ENCODE data around the gene CCDC47.

DNA sequence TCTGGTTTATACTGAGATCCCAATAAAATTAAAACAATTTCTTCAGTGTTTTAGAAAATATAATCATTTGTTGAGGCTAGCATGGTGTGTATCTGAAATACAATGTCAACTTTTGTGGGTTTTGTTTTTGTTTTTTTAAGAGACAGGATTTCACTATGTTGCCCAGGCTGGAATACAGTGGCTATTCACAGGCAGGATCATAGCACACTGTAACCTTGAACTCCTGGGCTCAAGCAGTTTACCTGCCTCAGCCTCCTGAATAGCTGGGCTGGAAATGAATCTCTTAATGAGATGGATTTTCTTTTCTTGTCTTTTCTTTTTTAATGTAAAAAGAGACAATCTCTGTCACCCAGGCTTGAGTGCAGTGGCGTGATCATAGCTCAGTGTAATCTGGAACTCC, 12.7 kb upstream of the CCDC47 start:
- TF ChIP-seq, protein P1, sequence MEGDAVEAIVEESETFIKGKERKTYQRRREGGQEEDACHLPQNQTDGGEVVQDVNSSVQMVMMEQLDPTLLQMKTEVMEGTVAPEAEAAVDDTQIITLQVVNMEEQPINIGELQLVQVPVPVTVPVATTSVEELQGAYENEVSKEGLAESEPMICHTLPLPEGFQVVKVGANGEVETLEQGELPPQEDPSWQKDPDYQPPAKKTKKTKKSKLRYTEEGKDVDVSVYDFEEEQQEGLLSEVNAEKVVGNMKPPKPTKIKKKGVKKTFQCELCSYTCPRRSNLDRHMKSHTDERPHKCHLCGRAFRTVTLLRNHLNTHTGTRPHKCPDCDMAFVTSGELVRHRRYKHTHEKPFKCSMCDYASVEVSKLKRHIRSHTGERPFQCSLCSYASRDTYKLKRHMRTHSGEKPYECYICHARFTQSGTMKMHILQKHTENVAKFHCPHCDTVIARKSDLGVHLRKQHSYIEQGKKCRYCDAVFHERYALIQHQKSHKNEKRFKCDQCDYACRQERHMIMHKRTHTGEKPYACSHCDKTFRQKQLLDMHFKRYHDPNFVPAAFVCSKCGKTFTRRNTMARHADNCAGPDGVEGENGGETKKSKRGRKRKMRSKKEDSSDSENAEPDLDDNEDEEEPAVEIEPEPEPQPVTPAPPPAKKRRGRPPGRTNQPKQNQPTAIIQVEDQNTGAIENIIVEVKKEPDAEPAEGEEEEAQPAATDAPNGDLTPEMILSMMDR (IDR thresholded peaks at IDR 0.05; ENCODE audit: insufficient read depth, low read depth, low read length) = no peak
- TF ChIP-seq EZH2 (IDR thresholded peaks at IDR 0.05; ENCODE audit: insufficient read depth, low read length) = no peak
